ENCODE measurements around the gene MAPK9.

- TF ChIP-seq POLR2A (IDR thresholded peaks at IDR 0.05) (no peak), EP300 (IDR thresholded peaks at IDR 0.05; ENCODE audit: low read depth) (no peak), CTCF (IDR thresholded peaks at IDR 0.05) (no peak)
Measured at GRCh38 chr5:180208038-180208434, 83.8 kb downstream of the MAPK9 start.

Measured in transverse colon (tissue), 3 donors.